Purkinje cell (primary cell): ENCODE data around the gene PLA2G2A. TPM values are rescaled to one million over a fixed set of nuclear protein-coding genes. Genes with fewer than 3 reads are reported as not detected.

Experiments
- polyA plus RNA-seq: library from polyadenylated mRNA; unstranded; fragments of >200 nt; fragmentation: Nextera tagmentation; gene quantifications from 2 replicates; pipeline ENCODE4 v1.2.1, GENCODE V29; 2014

The PLA2G2A gene, protein sequence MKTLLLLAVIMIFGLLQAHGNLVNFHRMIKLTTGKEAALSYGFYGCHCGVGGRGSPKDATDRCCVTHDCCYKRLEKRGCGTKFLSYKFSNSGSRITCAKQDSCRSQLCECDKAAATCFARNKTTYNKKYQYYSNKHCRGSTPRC
- not detected in 2 replicates for polyA plus RNA-seq

DNA sequence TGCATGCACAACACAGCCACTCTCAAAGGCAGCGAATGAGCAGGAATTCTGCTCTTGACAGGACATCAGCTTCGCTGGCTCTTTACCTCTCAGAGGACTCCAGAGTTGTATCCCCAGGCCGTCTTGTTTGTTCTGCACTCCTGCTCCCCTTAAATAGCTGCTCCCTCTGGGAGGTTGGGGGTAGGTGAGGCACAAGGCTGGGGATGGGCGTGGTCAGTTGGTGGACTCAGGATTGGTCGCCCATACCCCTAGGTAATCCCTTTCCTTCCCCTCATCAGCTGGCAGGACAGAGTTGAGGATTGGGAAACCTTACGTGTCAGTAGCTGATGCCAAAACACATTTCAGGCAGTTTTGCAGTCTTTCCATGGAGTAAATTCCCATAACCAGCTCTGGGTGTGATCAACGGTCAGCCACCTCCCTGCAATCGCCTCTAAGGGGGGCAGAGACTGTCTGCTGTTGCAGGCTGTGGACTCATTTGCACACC is at the start of gene PLA2G2A:
Gene PLA2G2A (minus strand): TSS at position 125 of the 484 bp plus-strand sequence. CDS start 845 bp downstream, outside the sequence.

Other genes with a start within 250 kb of the PLA2G2A start
- not detected in 2 replicates for gene TMCO4, start 179.7 kb downstream of the PLA2G2A start, polyA plus RNA-seq
- gene RNF186, start 164.3 kb downstream of the PLA2G2A start, polyA plus RNA-seq: not detected in 2 replicates
- gene OTUD3, start 97.2 kb downstream of the PLA2G2A start, polyA plus RNA-seq: 1.2 and 3.8 TPM in 2 replicates
- gene PLA2G2E, start 56.0 kb downstream of the PLA2G2A start, polyA plus RNA-seq: not detected in 2 replicates
- gene PLA2G5, start 90.6 kb upstream of the PLA2G2A start, polyA plus RNA-seq: 3.6 and 3.8 TPM in 2 replicates
- 0.55 TPM in 1 of 2 replicates, not detected in the other for gene PLA2G2D, start 139.9 kb upstream of the PLA2G2A start, polyA plus RNA-seq
- gene PLA2G2F, start 159.7 kb upstream of the PLA2G2A start, polyA plus RNA-seq: not detected in 2 replicates
- 0.27 and 1.3 TPM in 2 replicates for gene UBXN10, start 206.5 kb upstream of the PLA2G2A start, polyA plus RNA-seq
- not detected in 2 replicates for gene PLA2G2C, start 206.9 kb upstream of the PLA2G2A start, polyA plus RNA-seq